Measurements from ENCODE around the gene TSKS. TPM values are rescaled to one million over a fixed set of nuclear protein-coding genes. Genes with fewer than 3 reads are reported as not detected.

TSKS gene
- total RNA-seq, 1 experiment from 2014 or later: 0.76 TPM

GRCh38 chr19:49699364-49699763, 63.7 kb downstream of the TSKS start:
- ATAC-seq (no peak), DNase-seq (ENCODE audit: low read depth, low spot score) (no peak)
- Histone ChIP-seq H3K27me3 (ENCODE audit: insufficient read depth, low read length) (no peaks in the 10 kb centered on the region), H3K4me2 (ENCODE audit: low read length) (peak overlapping the region; percentile 21; the same call in 1 of the 2 replicates), H4K20me1 (ENCODE audit: insufficient read depth) (no peaks in the 10 kb centered on the region), H3K9me3 (ENCODE audit: control insufficient read depth in 1 of 2, insufficient read depth in 1 of 2, low read depth in 1 of 2, low read length in 2 of 2) (no peaks in the 10 kb centered on the region), H3K27ac (ENCODE audit: low read depth, low read length) (no peak overlapping the region), H3K4me3 (replicated peaks in 1 of 2; ENCODE audit: low read depth in 1 of 2, low read length in 2 of 2) (no peak overlapping the region), H3K4me1 (ENCODE audit: control insufficient read depth in 1 of 2, insufficient read depth in 2 of 2, low read length in 2 of 2) (peaks cover 4 to 14% of the 10 kb centered on the region in 2 experiments; a peak in 3 of 4 replicates), H3K9me2 (ENCODE audit: insufficient read depth) (no peaks in the 10 kb centered on the region), H3K79me2 (ENCODE audit: insufficient read depth, low read length) (no peaks in the 10 kb centered on the region), H2AFZ (ENCODE audit: low read depth, low read length, poor library complexity, severe bottlenecking) (no peak overlapping the region), H3K36me3 (ENCODE audit: control insufficient read depth in 1 of 2, insufficient read depth in 2 of 2, low read length in 2 of 2) (no peaks in the 10 kb centered on the region), H3K9ac (ENCODE audit: low read length) (no peak overlapping the region)
- intact Hi-C loops (cut with micrococcal nuclease): no loop called here
- RAD21 ChIA-PET (ENCODE audit: low non-redundant PET in 1 of 2, low total read pairs in 2 of 2, uncharacterized antibody in 2 of 2, unreplicated experiment in 2 of 2): no interaction called here
- POLR2A ChIA-PET: interaction anchor here (1.0 to 1.2 kb wide), 3 partner anchors 18 to 827 kb away, joined by 4 to 7 read pairs (median 5); partner anchors contain the start of gene PPP1R15A
- CTCF ChIA-PET: no interaction called here
- no peak for TF ChIP-seq ATF3 (IDR thresholded peaks at IDR 0.05)
- no peak for TF ChIP-seq CTCF (IDR thresholded peaks at IDR 0.05 in 2 of 3, conservative IDR thresholded peaks at IDR 0.05 in 1 of 3; ENCODE audit: borderline replicate concordance in 1 of 3, insufficient read depth in 1 of 3, low read depth in 2 of 3, low read length in 2 of 3)
- no peak for TF ChIP-seq SIN3A (IDR thresholded peaks at IDR 0.05; ENCODE audit: low read depth)
- no peak for TF ChIP-seq ZNF274 (IDR thresholded peaks at IDR 0.05; ENCODE audit: low read depth, low read length)
- TF ChIP-seq ZFX (IDR thresholded peaks at IDR 0.05): no peak
- no peak for TF ChIP-seq JUND (IDR thresholded peaks at IDR 0.05)
- TF ChIP-seq, protein P1, sequence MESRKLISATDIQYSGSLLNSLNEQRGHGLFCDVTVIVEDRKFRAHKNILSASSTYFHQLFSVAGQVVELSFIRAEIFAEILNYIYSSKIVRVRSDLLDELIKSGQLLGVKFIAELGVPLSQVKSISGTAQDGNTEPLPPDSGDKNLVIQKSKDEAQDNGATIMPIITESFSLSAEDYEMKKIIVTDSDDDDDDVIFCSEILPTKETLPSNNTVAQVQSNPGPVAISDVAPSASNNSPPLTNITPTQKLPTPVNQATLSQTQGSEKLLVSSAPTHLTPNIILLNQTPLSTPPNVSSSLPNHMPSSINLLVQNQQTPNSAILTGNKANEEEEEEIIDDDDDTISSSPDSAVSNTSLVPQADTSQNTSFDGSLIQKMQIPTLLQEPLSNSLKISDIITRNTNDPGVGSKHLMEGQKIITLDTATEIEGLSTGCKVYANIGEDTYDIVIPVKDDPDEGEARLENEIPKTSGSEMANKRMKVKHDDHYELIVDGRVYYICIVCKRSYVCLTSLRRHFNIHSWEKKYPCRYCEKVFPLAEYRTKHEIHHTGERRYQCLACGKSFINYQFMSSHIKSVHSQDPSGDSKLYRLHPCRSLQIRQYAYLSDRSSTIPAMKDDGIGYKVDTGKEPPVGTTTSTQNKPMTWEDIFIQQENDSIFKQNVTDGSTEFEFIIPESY (IDR thresholded peaks at IDR 0.05; ENCODE audit: extremely low read depth, insufficient replicate concordance, low read length): no peak
- TF ChIP-seq POLR2A (IDR thresholded peaks at IDR 0.05; ENCODE audit: borderline replicate concordance, extremely low read depth, insufficient read depth, insufficient read length): no peak
- no peak for TF ChIP-seq CBX3 (IDR thresholded peaks at IDR 0.05; ENCODE audit: low read depth)
- TF ChIP-seq, protein P2, sequence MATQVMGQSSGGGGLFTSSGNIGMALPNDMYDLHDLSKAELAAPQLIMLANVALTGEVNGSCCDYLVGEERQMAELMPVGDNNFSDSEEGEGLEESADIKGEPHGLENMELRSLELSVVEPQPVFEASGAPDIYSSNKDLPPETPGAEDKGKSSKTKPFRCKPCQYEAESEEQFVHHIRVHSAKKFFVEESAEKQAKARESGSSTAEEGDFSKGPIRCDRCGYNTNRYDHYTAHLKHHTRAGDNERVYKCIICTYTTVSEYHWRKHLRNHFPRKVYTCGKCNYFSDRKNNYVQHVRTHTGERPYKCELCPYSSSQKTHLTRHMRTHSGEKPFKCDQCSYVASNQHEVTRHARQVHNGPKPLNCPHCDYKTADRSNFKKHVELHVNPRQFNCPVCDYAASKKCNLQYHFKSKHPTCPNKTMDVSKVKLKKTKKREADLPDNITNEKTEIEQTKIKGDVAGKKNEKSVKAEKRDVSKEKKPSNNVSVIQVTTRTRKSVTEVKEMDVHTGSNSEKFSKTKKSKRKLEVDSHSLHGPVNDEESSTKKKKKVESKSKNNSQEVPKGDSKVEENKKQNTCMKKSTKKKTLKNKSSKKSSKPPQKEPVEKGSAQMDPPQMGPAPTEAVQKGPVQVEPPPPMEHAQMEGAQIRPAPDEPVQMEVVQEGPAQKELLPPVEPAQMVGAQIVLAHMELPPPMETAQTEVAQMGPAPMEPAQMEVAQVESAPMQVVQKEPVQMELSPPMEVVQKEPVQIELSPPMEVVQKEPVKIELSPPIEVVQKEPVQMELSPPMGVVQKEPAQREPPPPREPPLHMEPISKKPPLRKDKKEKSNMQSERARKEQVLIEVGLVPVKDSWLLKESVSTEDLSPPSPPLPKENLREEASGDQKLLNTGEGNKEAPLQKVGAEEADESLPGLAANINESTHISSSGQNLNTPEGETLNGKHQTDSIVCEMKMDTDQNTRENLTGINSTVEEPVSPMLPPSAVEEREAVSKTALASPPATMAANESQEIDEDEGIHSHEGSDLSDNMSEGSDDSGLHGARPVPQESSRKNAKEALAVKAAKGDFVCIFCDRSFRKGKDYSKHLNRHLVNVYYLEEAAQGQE (IDR thresholded peaks at IDR 0.05; ENCODE audit: low read depth): no peak
- TF ChIP-seq POLR2AphosphoS5 (IDR thresholded peaks at IDR 0.05; ENCODE audit: low read depth, low read length): no peak
- no peak for TF ChIP-seq ELF1 (IDR thresholded peaks at IDR 0.05; ENCODE audit: borderline replicate concordance, low read depth)
- no peak for TF ChIP-seq EZH2phosphoT487 (IDR thresholded peaks at IDR 0.05; ENCODE audit: borderline replicate concordance)
- TF ChIP-seq CEBPB (IDR thresholded peaks at IDR 0.05; ENCODE audit: low read depth): no peak
- no peak for TF ChIP-seq SP1 (IDR thresholded peaks at IDR 0.05; ENCODE audit: low read depth)
- TF ChIP-seq YY1 (IDR thresholded peaks at IDR 0.05; ENCODE audit: extremely low read depth, insufficient replicate concordance, low read depth, low read length): no peak
- no TSS peak for BruUV-seq (replicated peaks)
